GM23248 (cell line): ENCODE data around the gene SMAD1.

Experiments used
- EZH2 ChIP-seq: fragments of 200-600 bp; sonication (generic); IDR thresholded peaks from 2 replicates; pipeline ENCODE4 v1.6.1; 2018; ENCODE audit warnings: antibody characterized with exemption, mild to moderate bottlenecking; ENCODE audit not compliant: insufficient read depth, poor library complexity, severe bottlenecking
- EZH2phosphoT487 ChIP-seq: fragments of 200-600 bp; sonication (generic); IDR thresholded peaks from 2 replicates; pipeline ENCODE4 v1.6.1; 2018; ENCODE audit warnings: antibody characterized with exemption, moderate library complexity, mild to moderate bottlenecking, low read depth; ENCODE audit not compliant: insufficient read depth

DNA sequence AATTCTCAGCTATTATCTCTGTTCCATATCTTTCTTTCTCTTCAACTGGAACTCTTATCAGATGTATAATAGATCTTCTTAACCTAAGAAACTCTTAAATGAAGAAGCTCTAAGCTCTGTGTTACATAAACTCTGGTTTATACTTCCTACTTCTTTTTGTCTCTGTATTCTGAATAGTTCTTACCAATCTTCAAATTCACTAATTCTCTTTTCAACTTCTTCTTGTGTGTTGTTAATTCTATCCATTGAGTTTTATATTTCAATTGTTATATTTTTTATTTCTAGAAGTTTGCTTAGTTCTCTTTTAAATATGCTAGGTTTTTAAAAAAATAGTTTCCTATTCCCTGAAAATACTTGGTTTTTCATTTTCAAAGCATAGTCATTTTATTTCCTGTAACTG, 124.3 kb downstream of the SMAD1 start:
- TF ChIP-seq EZH2 (no peak), EZH2phosphoT487 (no peak)
